Endothelial cell of umbilical vein (primary cell): ENCODE measurements around the gene COL1A1. TPM values are rescaled to one million over a fixed set of nuclear protein-coding genes. Genes with fewer than 3 reads are reported as not detected.

Experiments
- BruUV-seq: library from RNA; stranded (reverse); fragments of 400-500 nt; replicated peaks from 2 replicates; lab custom pipeline; 2021; lab: Mats Ljungman, UMichigan
- CTCF ChIA-PET: fragments of 300-600, 350-600 bp; sonication (Branson Sonifier 250); formaldehyde crosslinking; loops from one replicate; lab custom pipeline; 2021; ENCODE audit warnings: antibody characterized with exemption, inconsistent platforms; lab: Charles Lee
- POLR2A ChIA-PET: fragments of 300-600, 350-600 bp; sonication (Branson Sonifier 250); formaldehyde crosslinking; loops from one replicate; lab custom pipeline; 2021; ENCODE audit warnings: antibody characterized with exemption, inconsistent platforms; lab: Charles Lee
- DNase-seq: peaks from one replicate; pipeline ENCODE4 v3.0.0-alpha.2; 2011; ENCODE audit warnings: low read depth, low spot score
- FAIRE-seq: peaks from 2 replicates; lab custom pipeline; 2011; peaks lifted over from hg19 to GRCh38; lab: Jason Lieb, UNC
- H2AFZ ChIP-seq: 2 replicates; pipeline ENCODE4 v1.6.0; 2012; ENCODE audit warnings: low read depth, low read length, control low read depth, inconsistent platforms
- H3K27ac ChIP-seq: 2 replicates; pipeline ENCODE4 v1.5.1; 2011; ENCODE audit warnings: low read depth, mild to moderate bottlenecking, control low read depth, low read length, moderate library complexity; ENCODE audit not compliant: insufficient read depth
- H3K27me3 ChIP-seq, 2 experiments: 2 replicates each; pipeline versions ENCODE4 v1.6.0 to v1.6.1; 2011; ENCODE audit warnings: low read length in 2 of 2, mixed read lengths in 1 of 2; ENCODE audit not compliant: control insufficient read depth in 2 of 2, insufficient read depth in 2 of 2
- H3K36me3 ChIP-seq, 2 experiments: 2 replicates in 1 of 2; 3 replicates in 1 of 2; pipeline ENCODE4 v1.5.1; 2011; ENCODE audit warnings: low read length in 2 of 2, mild to moderate bottlenecking in 1 of 2, moderate library complexity in 1 of 2; ENCODE audit not compliant: control insufficient read depth in 2 of 2, insufficient read depth in 2 of 2; ENCODE audit errors: extremely low read depth in 1 of 2
- H3K4me1 ChIP-seq: 3 replicates; pipeline ENCODE4 v1.5.1; 2011; ENCODE audit warnings: mild to moderate bottlenecking, low read length; ENCODE audit not compliant: control insufficient read depth, insufficient read depth; ENCODE audit errors: extremely low read depth
- H3K4me2 ChIP-seq: 2 replicates; pipeline ENCODE4 v1.6.1; 2011; ENCODE audit warnings: low read length, control low read depth, mixed read lengths; ENCODE audit not compliant: insufficient read depth
- H3K4me3 ChIP-seq, 3 experiments: fragments of 200-600 bp in 1 of 3; sonication (generic), shearing (Covaris generic) in 1 of 3; replicated peaks in 1 of 3; 2 replicates each; pipeline ENCODE4 v1.5.1; 2011 to 2016; ENCODE audit warnings: control low read depth in 3 of 3, low read length in 3 of 3, mild to moderate bottlenecking in 2 of 3, inconsistent platforms in 1 of 3, low read depth in 1 of 3, moderate library complexity in 1 of 3; ENCODE audit not compliant: insufficient read depth in 1 of 3
- H3K79me2 ChIP-seq: 2 replicates; pipeline ENCODE4 v1.6.0; 2012; ENCODE audit warnings: low read length, inconsistent platforms; ENCODE audit not compliant: control insufficient read depth, insufficient read depth
- H3K9ac ChIP-seq: replicated peaks from 2 replicates; pipeline ENCODE3; 2011; ENCODE audit warnings: low read length, control low read depth; ENCODE audit not compliant: insufficient read depth; ENCODE audit errors: extremely low read depth
- H3K9me1 ChIP-seq: replicated peaks from 3 replicates; pipeline ENCODE4 v1.6.0; 2011; ENCODE audit warnings: mild to moderate bottlenecking, low read length; ENCODE audit not compliant: control insufficient read depth, insufficient read depth; ENCODE audit errors: extremely low read depth
- H3K9me3 ChIP-seq: replicated peaks from 2 replicates; pipeline ENCODE4 v1.5.1; 2012; ENCODE audit warnings: low read length, inconsistent platforms; ENCODE audit not compliant: control insufficient read depth, insufficient read depth
- H4K20me1 ChIP-seq: replicated peaks from 2 replicates; pipeline ENCODE3; 2011; ENCODE audit warnings: mild to moderate bottlenecking, low read length; ENCODE audit not compliant: control insufficient read depth, insufficient read depth; ENCODE audit errors: extremely low read depth
- EZH2 ChIP-seq: IDR thresholded peaks from 2 replicates; pipeline ENCODE4 v1.6.1; 2012; ENCODE audit warnings: borderline replicate concordance, low read depth, mild to moderate bottlenecking, moderate library complexity, low read length, inconsistent platforms; ENCODE audit not compliant: severe bottlenecking
- FOS ChIP-seq: IDR thresholded peaks from 2 replicates; pipeline ENCODE4 v1.6.1; 2011; ENCODE audit warnings: mild to moderate bottlenecking, low read length, moderate library complexity, borderline replicate concordance; ENCODE audit not compliant: insufficient read depth
- GATA2 ChIP-seq: IDR thresholded peaks from 2 replicates; pipeline ENCODE4 v1.7.0; 2011; ENCODE audit warnings: low read depth, mild to moderate bottlenecking, moderate library complexity, mixed read lengths, low read length; ENCODE audit not compliant: insufficient read length, insufficient read depth
- JUN ChIP-seq: IDR thresholded peaks from 2 replicates; pipeline ENCODE4 v1.6.1; 2011; ENCODE audit warnings: borderline replicate concordance, low read depth; ENCODE audit not compliant: insufficient read length, insufficient read depth
- MYC ChIP-seq: IDR thresholded peaks from one replicate; pipeline ENCODE4 v1.6.1; 2011; ENCODE audit warnings: mild to moderate bottlenecking, low read depth, low read length
- POLR2A ChIP-seq: IDR thresholded peaks from 2 replicates; pipeline ENCODE4 v1.6.1; 2012; ENCODE audit warnings: low read depth, mild to moderate bottlenecking, control low read depth, low read length
- POLR2AphosphoS5 ChIP-seq: IDR thresholded peaks from 2 replicates; pipeline ENCODE4 v1.6.1; 2012; ENCODE audit warnings: low read depth, mild to moderate bottlenecking, control low read depth, low read length, moderate library complexity; ENCODE audit not compliant: insufficient read depth
- dilution Hi-C: fragments of 300-500 bp; cut with MboI; formaldehyde crosslinking; loops from one replicate; pipeline ENCODE4 v1.15.0; 2019; ENCODE audit warnings: low sequenced_read_pairs; ENCODE audit not compliant: extremely low pct_ligation_motif_present
- intact Hi-C: fragments of 100-400 bp; cut with micrococcal nuclease; formaldehyde crosslinking; loops from one replicate; pipeline ENCODE4 v1.10.0; 2022
- polyA plus RNA-seq, 4 experiments: library from polyadenylated mRNA; depleted of rRNA in 3 of 4; stranded (reverse) in 3 of 4; unstranded in 1 of 4; fragments of >200 nt; gene quantifications; 2 replicates each; pipeline versions ENCODE4 v1.2.1 to v1.2.3, GENCODE V29; 2011 to 2012; ENCODE audit warnings: missing spikeins in 1 of 4
- total RNA-seq: library from RNA; stranded (reverse); gene quantifications from 2 replicates; pipeline ENCODE4 v1.2.3, GENCODE V29; 2021
- TF ChIP-seq, protein P1 (sequence below): IDR thresholded peaks from 2 replicates; pipeline ENCODE4 v1.6.1; 2011; ENCODE audit not compliant: insufficient read depth, insufficient read length
- TF ChIP-seq, protein P2 (sequence below), 2 donors: IDR thresholded peaks; 1 replicate in 1 of 2; 2 replicates in 1 of 2; pipeline ENCODE4 v1.5.1; 2011; ENCODE audit warnings: low read length in 2 of 2, mild to moderate bottlenecking in 2 of 2, moderate library complexity in 2 of 2, control low read depth in 1 of 2, inconsistent platforms in 1 of 2, low read depth in 1 of 2; ENCODE audit not compliant: insufficient read depth in 1 of 2; ENCODE audit errors: extremely low read depth in 1 of 2

Gene COL1A1
- total and polyA plus RNA-seq, 2 donors (not counting 3 experiments of a cell fraction or from before 2014, with no cell fraction given), result 0.07 TPM

DNA sequence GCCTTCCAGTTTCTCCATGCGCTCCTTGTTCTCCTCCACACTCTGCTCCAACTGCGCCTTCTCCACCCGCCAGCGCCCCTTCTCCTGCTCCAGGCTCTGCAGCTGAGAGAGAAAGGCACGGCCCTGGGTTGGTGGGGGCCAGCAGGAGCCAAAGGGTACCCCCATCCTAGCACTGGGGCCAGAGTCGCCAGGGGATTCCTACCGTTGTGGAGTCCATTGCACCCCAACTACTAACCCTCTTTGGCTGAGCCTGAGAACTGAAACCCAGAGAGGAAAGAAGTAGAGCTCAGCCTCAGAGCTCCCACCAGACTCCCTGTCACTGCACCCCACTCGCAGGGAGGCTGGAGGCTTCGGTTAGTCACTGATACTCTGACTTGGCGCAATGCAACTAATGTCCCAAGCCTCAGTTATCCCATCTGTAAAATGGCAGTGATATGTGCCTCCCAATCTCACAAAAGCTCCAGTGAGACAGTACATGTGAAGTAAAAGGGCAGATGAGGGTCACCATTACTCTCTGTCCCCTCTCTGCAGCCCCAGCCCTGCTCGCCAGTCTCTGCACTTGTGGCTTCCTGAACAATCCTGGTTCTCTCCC, 65.2 kb downstream of the COL1A1 start:
- Histone ChIP-seq H4K20me1 (no peaks in the 10 kb centered on the region), H3K4me3 (no peak overlapping the region), H2AFZ (no peak overlapping the region), H3K9me3 (no peaks in the 10 kb centered on the region), H3K79me2 (no peaks in the 10 kb centered on the region), H3K27me3 (no peaks in the 10 kb centered on the region), H3K36me3 (peaks cover 22 to 56% of the 10 kb centered on the region in 2 experiments), H3K27ac (no peak overlapping the region), H3K4me1 (peaks cover 15% of the 10 kb centered on the region), H3K9me1 (no peaks in the 10 kb centered on the region), H3K9ac (no peak overlapping the region), H3K4me2 (no peak overlapping the region)
- ChIA-PET CTCF (interaction anchor here (0.9 to 2.7 kb wide), 6 partner anchors 10 to 34 kb away, joined by 3 to 11 read pairs (median 3); no protein-coding TSS in a partner anchor), POLR2A (no interaction called here)
- dilution Hi-C loops (no loop called here), intact Hi-C loops (no loop called here)
- FAIRE-seq (no peak), DNase-seq (no peak)
- TF ChIP-seq MYC, result no peak
- no peak for TF ChIP-seq JUN
- no peak for TF ChIP-seq POLR2AphosphoS5
- TF ChIP-seq EZH2, result no peak
- no peak for TF ChIP-seq FOS
- TF ChIP-seq POLR2A, result no peak
- TF ChIP-seq, protein P1, sequence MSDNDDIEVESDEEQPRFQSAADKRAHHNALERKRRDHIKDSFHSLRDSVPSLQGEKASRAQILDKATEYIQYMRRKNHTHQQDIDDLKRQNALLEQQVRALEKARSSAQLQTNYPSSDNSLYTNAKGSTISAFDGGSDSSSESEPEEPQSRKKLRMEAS, result no peak
- TF ChIP-seq, protein P2, sequence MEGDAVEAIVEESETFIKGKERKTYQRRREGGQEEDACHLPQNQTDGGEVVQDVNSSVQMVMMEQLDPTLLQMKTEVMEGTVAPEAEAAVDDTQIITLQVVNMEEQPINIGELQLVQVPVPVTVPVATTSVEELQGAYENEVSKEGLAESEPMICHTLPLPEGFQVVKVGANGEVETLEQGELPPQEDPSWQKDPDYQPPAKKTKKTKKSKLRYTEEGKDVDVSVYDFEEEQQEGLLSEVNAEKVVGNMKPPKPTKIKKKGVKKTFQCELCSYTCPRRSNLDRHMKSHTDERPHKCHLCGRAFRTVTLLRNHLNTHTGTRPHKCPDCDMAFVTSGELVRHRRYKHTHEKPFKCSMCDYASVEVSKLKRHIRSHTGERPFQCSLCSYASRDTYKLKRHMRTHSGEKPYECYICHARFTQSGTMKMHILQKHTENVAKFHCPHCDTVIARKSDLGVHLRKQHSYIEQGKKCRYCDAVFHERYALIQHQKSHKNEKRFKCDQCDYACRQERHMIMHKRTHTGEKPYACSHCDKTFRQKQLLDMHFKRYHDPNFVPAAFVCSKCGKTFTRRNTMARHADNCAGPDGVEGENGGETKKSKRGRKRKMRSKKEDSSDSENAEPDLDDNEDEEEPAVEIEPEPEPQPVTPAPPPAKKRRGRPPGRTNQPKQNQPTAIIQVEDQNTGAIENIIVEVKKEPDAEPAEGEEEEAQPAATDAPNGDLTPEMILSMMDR (IDR thresholded peaks at IDR 0.05; ENCODE audit: extremely low read depth in 1 of 2, insufficient read depth in 1 of 2, low read depth in 1 of 2, low read length in 2 of 2), result no peak
- TF ChIP-seq GATA2, result no peak
- BruUV-seq, result no TSS peak
